Activated CD4-positive, CD25-positive, alpha-beta regulatory T cell treated with anti-CD3 and anti-CD28 coated beads, Interleukin-2, amount 50 U/mL, for 72 hours (primary cell): ENCODE measurements around the gene IPPK.
"Not testable (repeated sequence)": the region's sequence is repeated elsewhere in the genome, so short reads cannot be mapped to it uniquely, and the experiment has no call there.

ENCODE experiments used
- DNase-seq: peaks from one replicate; pipeline ENCODE4 v3.0.0; 2021

Gene IPPK

GRCh38 chr9:92589923-92590322 is 80.0 kb downstream of the IPPK start:
- DNase-seq = no peak

GRCh38 chr9:92576175-92576574 is 93.8 kb downstream of the IPPK start:
- no peak for DNase-seq

- not testable (repeated sequence) for DNase-seq
These were observed 96.3 kb downstream of the IPPK start for GRCh38 chr9:92573612-92574011.

- DNase-seq = not testable (repeated sequence)
These were observed 98.1 kb downstream of the IPPK start for GRCh38 chr9:92571871-92572270.

GRCh38 chr9:92564982-92565381 is 104.9 kb downstream of the IPPK start:
- no peak for DNase-seq

- DNase-seq = no peak
These were observed 105.4 kb downstream of the IPPK start for GRCh38 chr9:92564504-92564903.
